Measurements from ENCODE around the gene STXBP5. TPM values are rescaled to one million over a fixed set of nuclear protein-coding genes. Genes with fewer than 3 reads are reported as not detected.
A peak's percentile ranks its signal among the peaks of the same experiment; 100 is the strongest.

The STXBP5 gene
- total RNA-seq, 1 experiment from 2014 or later, result 30.5 TPM

DNA sequence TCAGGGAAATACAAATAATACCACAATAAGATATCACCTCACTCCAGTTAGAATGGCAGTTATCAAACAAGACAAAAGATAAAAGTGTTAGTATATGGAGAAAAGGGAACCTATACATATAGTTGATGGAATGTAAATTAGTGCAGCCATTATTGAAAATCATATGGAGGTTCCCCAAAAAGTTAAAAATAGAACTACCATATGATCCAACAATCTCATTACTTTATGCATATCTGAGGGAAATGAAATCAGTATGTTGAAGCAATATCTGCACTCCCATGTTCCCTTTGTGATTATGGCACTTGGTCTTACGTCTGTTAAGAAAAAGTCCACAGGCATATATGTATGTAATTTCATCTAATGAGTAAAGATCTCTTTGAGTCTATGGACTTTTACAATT is 96.9 kb downstream of the STXBP5 start:
- Histone ChIP-seq H3K27me3 (ENCODE audit: low read length) (no peaks in the 10 kb centered on the region), H3K9me2 (replicated peaks; ENCODE audit: insufficient read depth, low read length) (no peaks in the 10 kb centered on the region), H3K36me3 (ENCODE audit: insufficient read depth, low read length) (peaks cover 26% of the 10 kb centered on the region), H3K9ac (ENCODE audit: low read length) (no peak overlapping the region), H3K9me3 (ENCODE audit: low read length) (peaks cover 3% of the 10 kb centered on the region; the same call in 1 of the 2 replicates), H3K4me2 (ENCODE audit: low read depth, low read length, poor library complexity, severe bottlenecking) (no peak overlapping the region), H3K27ac (ENCODE audit: low read length) (no peak overlapping the region), H3K4me1 (ENCODE audit: low read length) (peaks cover 2% of the 10 kb centered on the region; the same call in 1 of the 2 replicates), H3K4me3 (ENCODE audit: low read length) (no peak overlapping the region), H4K20me1 (ENCODE audit: insufficient read depth, low read depth, low read length) (no peaks in the 10 kb centered on the region), H3K79me2 (ENCODE audit: low read length) (no peaks in the 10 kb centered on the region), H2AFZ (ENCODE audit: low read length) (no peak overlapping the region)
- no peak for DNase-seq

- Histone ChIP-seq H3K4me1 (ENCODE audit: low read length) (peaks cover 2% of the 10 kb centered on the region; the same call in 1 of the 2 replicates), H3K9me2 (replicated peaks; ENCODE audit: insufficient read depth, low read length) (no peaks in the 10 kb centered on the region), H3K27me3 (ENCODE audit: low read length) (no peaks in the 10 kb centered on the region), H2AFZ (ENCODE audit: low read length) (no peak overlapping the region), H3K4me3 (ENCODE audit: low read length) (no peak overlapping the region), H3K36me3 (ENCODE audit: insufficient read depth, low read length) (peaks cover 9% of the 10 kb centered on the region), H3K4me2 (ENCODE audit: low read depth, low read length, poor library complexity, severe bottlenecking) (no peak overlapping the region), H3K79me2 (ENCODE audit: low read length) (no peaks in the 10 kb centered on the region), H4K20me1 (ENCODE audit: insufficient read depth, low read depth, low read length) (no peaks in the 10 kb centered on the region), H3K9me3 (ENCODE audit: low read length) (no peaks in the 10 kb centered on the region; the same call in 1 of the 2 replicates), H3K27ac (ENCODE audit: low read length) (no peak overlapping the region), H3K9ac (ENCODE audit: low read length) (no peak overlapping the region)
- no peak for DNase-seq
Observed at GRCh38 chr6:147304016-147304415, 99.8 kb downstream of the STXBP5 start.

DNA sequence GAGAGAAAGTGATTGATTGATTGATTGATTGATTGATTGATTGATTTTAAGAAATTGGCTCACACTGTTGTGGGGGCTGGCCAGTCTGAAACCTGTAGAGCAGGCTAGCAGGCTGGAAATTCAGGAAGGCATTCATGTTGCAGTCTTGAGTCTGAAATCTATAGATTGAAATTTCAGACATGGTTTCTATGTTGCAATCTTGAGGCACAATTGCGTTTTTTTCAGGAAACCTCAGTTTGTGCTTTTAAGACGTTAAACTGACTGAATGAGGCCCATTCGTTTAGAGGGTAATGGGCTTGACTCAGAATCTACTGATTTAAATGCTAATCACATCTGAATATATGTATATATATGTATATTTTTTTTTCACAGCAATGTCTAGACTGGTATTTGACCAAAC is 106.3 kb downstream of the STXBP5 start:
- Histone ChIP-seq H3K79me2 (ENCODE audit: low read length) (peaks cover 7% of the 10 kb centered on the region), H3K36me3 (ENCODE audit: insufficient read depth, low read length) (peaks cover 29% of the 10 kb centered on the region; the same call in 1 of the 2 replicates), H3K9me3 (ENCODE audit: low read length) (no peaks in the 10 kb centered on the region), H3K27me3 (ENCODE audit: low read length) (no peaks in the 10 kb centered on the region), H3K9me2 (replicated peaks; ENCODE audit: insufficient read depth, low read length) (no peaks in the 10 kb centered on the region), H3K4me3 (ENCODE audit: low read length) (no peak overlapping the region), H3K9ac (ENCODE audit: low read length) (no peak overlapping the region), H3K4me2 (ENCODE audit: low read depth, low read length, poor library complexity, severe bottlenecking) (no peak overlapping the region), H4K20me1 (ENCODE audit: insufficient read depth, low read depth, low read length) (no peaks in the 10 kb centered on the region), H2AFZ (ENCODE audit: low read length) (no peak overlapping the region), H3K27ac (ENCODE audit: low read length) (no peak overlapping the region), H3K4me1 (ENCODE audit: low read length) (peaks cover 2% of the 10 kb centered on the region; the same call in 1 of the 2 replicates)
- DNase-seq, result no peak

DNA sequence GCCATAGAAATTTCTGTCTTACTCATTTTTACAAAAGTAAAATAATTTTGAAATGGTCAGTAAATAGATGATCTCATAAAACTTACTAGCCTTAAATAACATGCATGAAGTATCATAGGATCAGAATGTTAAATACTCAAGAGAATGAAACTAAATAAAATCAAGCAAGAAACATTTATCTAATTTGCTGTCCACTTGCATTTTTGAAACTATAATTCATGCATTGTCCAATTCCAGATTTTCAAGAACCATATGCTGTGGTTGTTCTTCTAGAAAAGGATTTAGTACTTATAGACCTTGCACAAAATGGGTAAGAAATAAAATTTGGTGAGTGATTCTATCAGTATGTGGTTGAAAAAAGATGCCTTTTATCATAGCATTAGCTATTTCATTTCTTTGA is 107.0 kb downstream of the STXBP5 start:
- no peaks in the 10 kb centered on the region for H3K4me1 ChIP-seq (ENCODE audit: low read length)
- H3K27ac ChIP-seq (ENCODE audit: low read length), result no peak overlapping the region
- H3K79me2 ChIP-seq (ENCODE audit: low read length), result peaks cover 8% of the 10 kb centered on the region
- H2AFZ ChIP-seq (ENCODE audit: low read length), result no peak overlapping the region
- H3K36me3 ChIP-seq (ENCODE audit: insufficient read depth, low read length), result peaks cover 35% of the 10 kb centered on the region; the same call in 1 of the 2 replicates
- no peaks in the 10 kb centered on the region for H3K9me3 ChIP-seq (ENCODE audit: low read length)
- no peak overlapping the region for H3K9ac ChIP-seq (ENCODE audit: low read length)
- DNase-seq, result no peak
- no peak overlapping the region for H3K4me2 ChIP-seq (ENCODE audit: low read depth, low read length, poor library complexity, severe bottlenecking)
- H4K20me1 ChIP-seq (ENCODE audit: insufficient read depth, low read depth, low read length), result no peaks in the 10 kb centered on the region
- H3K4me3 ChIP-seq (ENCODE audit: low read length), result no peak overlapping the region
- no peaks in the 10 kb centered on the region for H3K27me3 ChIP-seq (ENCODE audit: low read length)
- H3K9me2 ChIP-seq (replicated peaks; ENCODE audit: insufficient read depth, low read length), result no peaks in the 10 kb centered on the region

GRCh38 chr6:147321260-147321659 is 117.0 kb downstream of the STXBP5 start:
- no peaks in the 10 kb centered on the region for H3K9me3 ChIP-seq (ENCODE audit: low read length)
- H3K4me2 ChIP-seq (ENCODE audit: low read depth, low read length, poor library complexity, severe bottlenecking), result peak overlapping the region; percentile 63
- peaks cover 17% of the 10 kb centered on the region for H3K36me3 ChIP-seq (ENCODE audit: insufficient read depth, low read length)
- peak overlapping the region; percentile 49 for H3K4me3 ChIP-seq (ENCODE audit: low read length)
- DNase-seq, result no peak
- H3K4me1 ChIP-seq (ENCODE audit: low read length), result peaks cover 25% of the 10 kb centered on the region
- peaks cover 9% of the 10 kb centered on the region; the same call in 1 of the 2 replicates for H3K79me2 ChIP-seq (ENCODE audit: low read length)
- H2AFZ ChIP-seq (ENCODE audit: low read length), result no peak overlapping the region
- H3K27ac ChIP-seq (ENCODE audit: low read length), result peak overlapping the region; percentile 63
- H4K20me1 ChIP-seq (ENCODE audit: insufficient read depth, low read depth, low read length), result no peaks in the 10 kb centered on the region
- H3K9ac ChIP-seq (ENCODE audit: low read length), result no peak overlapping the region
- no peaks in the 10 kb centered on the region for H3K9me2 ChIP-seq (replicated peaks; ENCODE audit: insufficient read depth, low read length)
- H3K27me3 ChIP-seq (ENCODE audit: low read length), result no peaks in the 10 kb centered on the region

- H2AFZ ChIP-seq (ENCODE audit: low read length), result 0 out of 2 replicates have a peak overlapping the region, but pooled peaks have one; percentile 37
- H3K9me3 ChIP-seq (ENCODE audit: low read length), result no peaks in the 10 kb centered on the region
- peaks cover 16% of the 10 kb centered on the region for H3K36me3 ChIP-seq (ENCODE audit: insufficient read depth, low read length)
- H3K27ac ChIP-seq (ENCODE audit: low read length), result peak overlapping the region; percentile 63
- no peaks in the 10 kb centered on the region for H3K9me2 ChIP-seq (replicated peaks; ENCODE audit: insufficient read depth, low read length)
- H3K4me2 ChIP-seq (ENCODE audit: low read depth, low read length, poor library complexity, severe bottlenecking), result peak overlapping the region; percentile 63
- no peaks in the 10 kb centered on the region for H3K27me3 ChIP-seq (ENCODE audit: low read length)
- peak; percentile 85 for DNase-seq
- peak overlapping the region; percentile 50 for H3K9ac ChIP-seq (ENCODE audit: low read length)
- peaks cover 9% of the 10 kb centered on the region; the same call in 1 of the 2 replicates for H3K79me2 ChIP-seq (ENCODE audit: low read length)
- H3K4me3 ChIP-seq (ENCODE audit: low read length), result peak overlapping the region; percentile 49
- no peaks in the 10 kb centered on the region for H4K20me1 ChIP-seq (ENCODE audit: insufficient read depth, low read depth, low read length)
- peaks cover 25% of the 10 kb centered on the region for H3K4me1 ChIP-seq (ENCODE audit: low read length)
Observed at GRCh38 chr6:147322299-147323162, 118.3 kb downstream of the STXBP5 start.

GRCh38 chr6:147325557-147325956 is 121.3 kb downstream of the STXBP5 start:
- Histone ChIP-seq H3K9me3 (ENCODE audit: low read length) (no peaks in the 10 kb centered on the region), H3K9me2 (replicated peaks; ENCODE audit: insufficient read depth, low read length) (no peaks in the 10 kb centered on the region), H3K4me1 (ENCODE audit: low read length) (peaks cover 22% of the 10 kb centered on the region), H3K27ac (ENCODE audit: low read length) (no peak overlapping the region), H4K20me1 (ENCODE audit: insufficient read depth, low read depth, low read length) (no peaks in the 10 kb centered on the region), H3K36me3 (ENCODE audit: insufficient read depth, low read length) (peaks cover 24% of the 10 kb centered on the region), H3K4me3 (ENCODE audit: low read length) (no peak overlapping the region), H3K4me2 (ENCODE audit: low read depth, low read length, poor library complexity, severe bottlenecking) (no peak overlapping the region), H3K27me3 (ENCODE audit: low read length) (no peaks in the 10 kb centered on the region), H3K79me2 (ENCODE audit: low read length) (peaks cover 5% of the 10 kb centered on the region; the same call in 1 of the 2 replicates), H3K9ac (ENCODE audit: low read length) (no peak overlapping the region), H2AFZ (ENCODE audit: low read length) (no peak overlapping the region)
- DNase-seq, result no peak

- H3K27me3 ChIP-seq (ENCODE audit: low read length), result no peaks in the 10 kb centered on the region
- no peak overlapping the region for H3K9ac ChIP-seq (ENCODE audit: low read length)
- H3K27ac ChIP-seq (ENCODE audit: low read length), result no peak overlapping the region
- DNase-seq, result no peak
- H3K9me2 ChIP-seq (replicated peaks; ENCODE audit: insufficient read depth, low read length), result no peaks in the 10 kb centered on the region
- H3K79me2 ChIP-seq (ENCODE audit: low read length), result no peaks in the 10 kb centered on the region
- no peak overlapping the region for H3K4me3 ChIP-seq (ENCODE audit: low read length)
- peaks cover 16% of the 10 kb centered on the region; the same call in 1 of the 2 replicates for H3K36me3 ChIP-seq (ENCODE audit: insufficient read depth, low read length)
- no peaks in the 10 kb centered on the region for H3K9me3 ChIP-seq (ENCODE audit: low read length)
- H3K4me1 ChIP-seq (ENCODE audit: low read length), result no peaks in the 10 kb centered on the region
- H4K20me1 ChIP-seq (ENCODE audit: insufficient read depth, low read depth, low read length), result no peaks in the 10 kb centered on the region
- H2AFZ ChIP-seq (ENCODE audit: low read length), result no peak overlapping the region
- H3K4me2 ChIP-seq (ENCODE audit: low read depth, low read length, poor library complexity, severe bottlenecking), result no peak overlapping the region
Observed at GRCh38 chr6:147331401-147331800, 127.2 kb downstream of the STXBP5 start.

Measured in Karpas-422 (cell line).